BJ (cell line): ENCODE data around the gene TAF1C. TPM values are rescaled to one million over a fixed set of nuclear protein-coding genes. Genes with fewer than 3 reads are reported as not detected.
"Not testable (repeated sequence)": the region's sequence is repeated elsewhere in the genome, so short reads cannot be mapped to it uniquely, and the experiment has no call there.

Experiments used
- CTCF ChIA-PET: fragments of 350-600 bp; formaldehyde crosslinking; extraction: SDS; loops from one replicate; lab custom pipeline; 2021; ENCODE audit warnings: antibody characterized with exemption, inconsistent platforms; lab: Yijun Ruan, JAX
- POLR2A ChIA-PET: fragments of 300-600 bp; sonication (Branson Sonifier 250); formaldehyde crosslinking; extraction: SDS; loops from one replicate; lab custom pipeline; 2021; ENCODE audit warnings: antibody characterized with exemption; lab: Charles Lee
- DNase-seq: peaks from one replicate; pipeline ENCODE4 v3.0.0-alpha.2; 2011; ENCODE audit warnings: low read depth
- H3K27me3 ChIP-seq: 2 replicates; pipeline ENCODE4 v1.6.0; 2011; ENCODE audit warnings: low read length; ENCODE audit not compliant: control insufficient read depth, insufficient read depth
- H3K36me3 ChIP-seq: 2 replicates; pipeline ENCODE4 v1.5.1; 2011; ENCODE audit warnings: low read length; ENCODE audit not compliant: control insufficient read depth, insufficient read depth
- H3K4me3 ChIP-seq: 2 replicates; pipeline ENCODE4 v1.5.1; 2011; ENCODE audit warnings: low read depth, mild to moderate bottlenecking, control low read depth, low read length
- polyA plus RNA-seq: library from polyadenylated mRNA; depleted of rRNA; stranded (reverse); fragments of >200 nt; gene quantifications from 2 replicates; pipeline ENCODE4 v1.2.3, GENCODE V29; 2011
- TF ChIP-seq, protein P1 (sequence below): IDR thresholded peaks from 2 replicates; pipeline ENCODE4 v1.5.1; 2011; ENCODE audit warnings: low read depth, mild to moderate bottlenecking, control low read depth, inconsistent platforms, low read length, moderate library complexity; ENCODE audit not compliant: insufficient read depth

TAF1C gene
- polyA plus RNA-seq, 1 experiment = 23.4 TPM

DNA sequence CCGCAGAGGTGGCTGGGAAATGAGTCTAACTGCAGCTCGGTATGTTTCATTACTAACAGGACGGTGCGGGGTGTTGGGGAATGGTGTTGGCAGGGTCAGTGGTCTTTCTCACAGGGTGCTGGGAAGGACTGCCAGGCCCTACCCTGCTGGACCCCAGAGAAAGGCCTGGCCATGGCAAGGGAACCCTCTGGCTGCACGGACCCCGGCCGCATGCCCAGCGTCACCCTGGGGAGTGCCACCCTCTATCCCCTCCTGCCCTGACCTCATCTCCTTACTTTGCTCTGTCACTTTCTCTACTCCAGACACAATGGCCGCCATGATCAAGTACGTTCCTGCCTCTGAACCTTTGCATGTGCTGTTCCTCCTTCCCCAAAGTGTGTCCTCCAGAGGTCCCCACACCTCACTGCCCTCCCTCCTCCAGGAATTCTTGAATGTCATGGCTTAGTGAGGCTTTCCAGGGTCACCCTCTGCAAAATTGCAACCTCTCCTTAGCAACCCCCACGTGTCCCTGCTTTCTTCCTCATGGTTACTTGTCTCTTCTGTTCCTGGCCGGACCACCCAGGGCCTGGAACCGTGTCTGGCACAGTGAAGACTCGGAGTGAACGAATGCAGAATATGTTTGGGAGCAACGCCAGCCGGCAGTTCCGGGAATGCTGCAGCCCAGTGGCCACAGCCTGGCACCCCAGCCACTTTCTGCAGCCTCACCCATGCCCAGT is 19.3 kb upstream of the TAF1C start:
- Histone ChIP-seq H3K4me3 (no peak overlapping the region), H3K27me3 (no peaks in the 10 kb centered on the region; the same call in none of the 2 replicates), H3K36me3 (no peaks in the 10 kb centered on the region)
- TF ChIP-seq, protein P1, sequence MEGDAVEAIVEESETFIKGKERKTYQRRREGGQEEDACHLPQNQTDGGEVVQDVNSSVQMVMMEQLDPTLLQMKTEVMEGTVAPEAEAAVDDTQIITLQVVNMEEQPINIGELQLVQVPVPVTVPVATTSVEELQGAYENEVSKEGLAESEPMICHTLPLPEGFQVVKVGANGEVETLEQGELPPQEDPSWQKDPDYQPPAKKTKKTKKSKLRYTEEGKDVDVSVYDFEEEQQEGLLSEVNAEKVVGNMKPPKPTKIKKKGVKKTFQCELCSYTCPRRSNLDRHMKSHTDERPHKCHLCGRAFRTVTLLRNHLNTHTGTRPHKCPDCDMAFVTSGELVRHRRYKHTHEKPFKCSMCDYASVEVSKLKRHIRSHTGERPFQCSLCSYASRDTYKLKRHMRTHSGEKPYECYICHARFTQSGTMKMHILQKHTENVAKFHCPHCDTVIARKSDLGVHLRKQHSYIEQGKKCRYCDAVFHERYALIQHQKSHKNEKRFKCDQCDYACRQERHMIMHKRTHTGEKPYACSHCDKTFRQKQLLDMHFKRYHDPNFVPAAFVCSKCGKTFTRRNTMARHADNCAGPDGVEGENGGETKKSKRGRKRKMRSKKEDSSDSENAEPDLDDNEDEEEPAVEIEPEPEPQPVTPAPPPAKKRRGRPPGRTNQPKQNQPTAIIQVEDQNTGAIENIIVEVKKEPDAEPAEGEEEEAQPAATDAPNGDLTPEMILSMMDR = no peak
- ChIA-PET POLR2A (no interaction called here), CTCF (no interaction called here)
- no peak for DNase-seq

DNA sequence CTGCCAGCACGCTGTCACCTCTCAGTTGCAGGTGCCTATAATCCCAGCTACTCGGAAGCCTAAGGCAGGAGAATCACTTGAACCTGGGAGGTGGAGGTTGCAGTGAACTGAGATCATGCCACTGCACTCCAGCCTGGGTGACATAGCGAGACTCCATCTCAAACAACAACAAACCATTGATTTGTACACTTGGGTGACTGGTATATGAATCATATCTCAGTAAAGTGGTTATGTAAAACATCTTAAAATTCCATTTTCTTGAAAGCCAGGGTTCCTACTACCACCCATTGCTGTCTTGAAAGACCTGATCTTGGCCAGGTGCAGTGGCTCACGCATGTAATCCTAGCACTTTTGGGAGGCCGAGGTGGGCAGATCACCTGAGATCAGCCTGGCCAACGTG is 18.3 kb upstream of the TAF1C start:
- CTCF ChIA-PET, DNase-seq, H3K4me3 ChIP-seq, H3K27me3 ChIP-seq, H3K36me3 ChIP-seq, POLR2A ChIA-PET: not testable (repeated sequence)

DNA sequence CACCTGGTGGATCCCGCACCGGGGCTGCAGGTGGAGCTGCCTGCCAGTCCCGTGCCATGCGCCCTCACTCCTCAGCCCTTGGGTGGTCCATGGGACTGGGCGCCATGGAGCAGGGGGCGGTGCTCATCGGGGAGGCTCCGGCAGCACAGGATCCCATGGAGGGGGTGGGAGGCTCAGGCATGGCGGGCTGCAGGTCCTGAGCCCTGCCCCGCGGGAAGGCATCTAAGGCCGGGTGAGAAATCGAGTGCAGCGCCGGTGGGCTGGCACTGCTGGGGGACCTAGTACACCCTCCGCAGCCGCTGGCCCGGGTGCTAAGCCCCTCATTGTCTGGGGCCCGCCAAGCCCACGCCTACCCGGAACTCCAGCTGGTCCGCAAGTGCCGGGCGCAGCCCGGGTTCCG is 17.7 kb upstream of the TAF1C start:
- POLR2A ChIA-PET = not testable (repeated sequence)
- CTCF ChIA-PET = interaction anchor here (0.9 to 1.5 kb wide), 3 partner anchors 11 to 14 kb away, joined by 3 to 4 read pairs (median 3); no protein-coding TSS in a partner anchor

DNA sequence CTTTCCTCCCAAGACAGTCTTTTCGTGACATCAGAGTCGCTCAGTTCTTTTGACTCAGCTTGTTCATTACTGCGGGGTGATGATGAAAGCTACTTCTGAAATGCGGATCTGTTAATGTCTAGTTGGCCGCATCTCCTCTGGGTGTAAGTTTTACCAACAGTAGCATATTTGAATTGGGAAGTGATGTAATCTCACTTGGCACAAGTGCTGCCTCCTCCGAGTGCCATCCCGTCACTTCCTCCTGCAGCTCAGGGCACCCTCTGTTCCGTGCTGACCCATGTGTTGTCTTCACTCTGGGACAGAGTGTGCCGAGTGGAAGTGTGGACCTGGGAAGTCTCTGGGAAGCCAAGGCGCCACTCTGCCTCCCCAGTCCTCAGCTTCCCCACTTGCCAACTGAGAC is 13.0 kb upstream of the TAF1C start:
- TF ChIP-seq, protein P1 = no peak
- no peak for DNase-seq
- H3K36me3 ChIP-seq = no peaks in the 10 kb centered on the region
- ChIA-PET CTCF (interaction anchor here (0.5 to 2.8 kb wide), 2 partner anchors 13 kb away, joined by 3 to 9 read pairs; partner anchors contain the start of gene TAF1C), POLR2A (no interaction called here)
- no peak overlapping the region for H3K4me3 ChIP-seq
- 0 out of 2 replicates have a peak, but pooled peaks cover 2% of the 10 kb centered on the region for H3K27me3 ChIP-seq

More for the DNA sequence above, 17.7 kb upstream of the TAF1C start:
- not testable (repeated sequence) for DNase-seq, H3K4me3 ChIP-seq, H3K36me3 ChIP-seq, H3K27me3 ChIP-seq

DNA sequence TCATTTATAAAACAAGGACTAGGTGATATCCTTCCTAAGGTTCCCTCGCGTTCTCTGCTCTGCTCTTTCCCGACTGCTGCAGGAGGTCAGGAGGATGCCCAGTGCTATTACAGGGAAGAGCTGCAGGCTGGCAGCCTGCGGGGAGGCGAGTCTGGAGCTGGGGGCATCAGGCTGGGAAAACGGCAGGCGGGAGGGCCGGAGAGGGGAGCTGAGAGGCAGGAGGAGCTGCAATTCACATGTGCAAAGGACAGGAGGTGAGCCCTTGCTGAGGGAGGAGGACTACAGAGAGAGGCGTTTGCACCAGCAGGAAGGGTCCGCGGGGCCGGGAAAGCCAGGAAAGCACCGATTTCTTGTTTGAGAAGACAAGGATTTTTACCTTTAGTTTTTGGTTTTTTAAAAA is 12.2 kb upstream of the TAF1C start:
- DNase-seq = no peak
- POLR2A ChIA-PET = no interaction called here
- Histone ChIP-seq H3K27me3 (0 out of 2 replicates have a peak, but pooled peaks cover 2% of the 10 kb centered on the region), H3K4me3 (no peak overlapping the region), H3K36me3 (no peaks in the 10 kb centered on the region)
- TF ChIP-seq, protein P1 = no peak
- CTCF ChIA-PET = interaction anchor here (0.5 to 2.8 kb wide), 2 partner anchors 12 to 14 kb away, joined by 3 to 9 read pairs; partner anchors contain the start of gene TAF1C

DNA sequence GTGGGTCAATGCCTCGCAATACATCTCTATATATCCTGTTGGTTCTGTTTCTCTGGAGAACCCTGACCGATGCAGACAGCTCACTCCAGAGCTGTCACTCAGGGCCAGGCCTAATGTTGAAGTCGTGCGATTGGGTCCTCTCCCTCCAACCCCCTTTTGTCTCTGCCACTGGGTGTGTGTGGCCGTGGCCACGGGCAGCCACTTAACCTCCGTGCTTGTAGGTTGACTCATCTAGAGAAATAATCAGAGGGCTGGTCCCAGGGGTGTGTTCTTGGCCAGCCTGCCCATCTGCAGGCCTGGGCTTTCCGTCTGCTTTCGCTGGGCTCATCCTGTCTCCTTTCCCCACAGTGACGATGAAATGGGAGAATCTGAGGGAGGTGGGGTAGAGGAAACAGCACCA is 11.5 kb upstream of the TAF1C start:
- no peak for DNase-seq
- Histone ChIP-seq H3K4me3 (no peak overlapping the region), H3K27me3 (peaks cover 3% of the 10 kb centered on the region; the same call in 1 of the 2 replicates), H3K36me3 (no peaks in the 10 kb centered on the region)
- POLR2A ChIA-PET = no interaction called here
- CTCF ChIA-PET = no interaction called here
- TF ChIP-seq, protein P1 = no peak
